Measurements from ENCODE around the gene TTC28.
"Not testable (repeated sequence)": the region's sequence is repeated elsewhere in the genome, so short reads cannot be mapped to it uniquely, and the experiment has no call there.

The TTC28 gene

DNA sequence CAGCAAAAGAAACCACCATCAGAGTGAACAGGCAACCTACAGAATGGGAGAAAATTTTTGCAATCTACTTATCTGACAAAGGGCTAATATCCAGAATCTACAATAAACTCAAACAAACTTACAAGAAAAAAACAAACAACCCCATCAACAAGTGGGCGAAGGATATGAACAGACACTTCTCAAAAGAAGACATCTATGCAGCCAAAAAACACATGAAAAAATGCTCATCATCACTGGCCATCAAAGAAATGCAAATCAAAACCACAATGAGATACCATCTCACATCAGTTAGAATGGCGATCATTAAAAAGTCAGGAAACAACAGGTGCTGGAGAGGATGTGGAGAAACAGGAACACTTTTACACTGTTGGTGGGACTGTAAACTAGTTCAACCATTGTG lies 188.4 kb downstream of the TTC28 start:
- DNase-seq (ENCODE audit: low read depth, low spot score): not testable (repeated sequence)

DNA sequence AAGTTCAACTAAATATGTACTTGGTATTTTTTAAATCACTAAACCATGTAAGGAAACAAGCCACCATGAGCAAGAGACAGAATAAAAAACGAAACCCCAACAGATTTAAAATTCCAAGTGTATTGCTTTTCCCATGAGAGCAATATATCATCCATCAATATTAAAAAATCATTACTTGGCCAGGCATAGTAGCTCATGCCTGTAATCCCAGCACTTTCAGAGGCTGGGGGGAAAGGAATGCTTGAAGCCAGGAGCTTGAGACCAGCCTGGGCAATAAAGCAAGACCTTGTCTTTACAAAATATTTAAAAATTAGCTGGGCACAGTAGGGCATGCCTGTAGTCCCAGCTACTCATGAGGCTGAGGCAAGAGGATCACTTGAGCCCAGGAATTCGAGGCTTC lies 190.8 kb downstream of the TTC28 start:
- DNase-seq (ENCODE audit: low read depth, low spot score): no peak

DNA sequence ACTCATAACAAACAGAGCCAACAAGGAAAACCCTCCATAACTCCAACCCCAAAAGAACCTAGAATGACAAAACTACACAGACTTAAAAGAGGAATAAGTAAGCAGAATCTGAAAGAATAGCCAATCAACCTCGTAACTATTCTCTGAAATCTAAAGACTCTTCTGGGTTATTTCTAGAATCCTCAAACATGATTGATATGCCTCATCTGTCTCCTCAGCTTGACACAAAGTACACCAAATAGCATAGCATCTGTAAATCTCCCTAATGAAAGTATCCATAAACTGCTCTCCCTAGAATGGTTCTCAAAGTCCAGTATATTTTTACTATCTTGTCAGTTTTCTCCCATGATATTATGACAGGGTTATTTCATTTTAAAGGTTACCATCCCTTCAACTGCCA lies 195.0 kb downstream of the TTC28 start:
- DNase-seq (ENCODE audit: low read depth, low spot score): no peak

DNA sequence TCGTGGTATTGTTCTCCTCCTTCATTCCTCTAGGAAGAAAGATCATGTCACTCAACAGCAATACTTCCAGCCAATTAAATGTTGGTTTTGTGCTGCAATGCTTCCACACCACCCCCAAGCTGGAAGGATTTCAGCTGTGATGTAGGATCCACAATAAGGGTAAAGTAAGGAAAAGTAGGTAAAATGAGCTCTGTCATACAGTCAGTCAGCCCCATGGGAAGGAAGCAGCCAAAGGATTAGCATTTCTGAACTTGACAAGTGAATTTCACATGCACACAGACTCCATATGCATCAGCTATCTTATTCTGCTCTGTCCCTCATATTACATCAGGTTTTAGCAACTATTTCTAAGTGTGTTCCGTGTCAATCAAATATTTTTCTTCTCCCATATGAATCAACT lies 197.9 kb downstream of the TTC28 start:
- no peak for DNase-seq (ENCODE audit: low read depth, low spot score)

DNA sequence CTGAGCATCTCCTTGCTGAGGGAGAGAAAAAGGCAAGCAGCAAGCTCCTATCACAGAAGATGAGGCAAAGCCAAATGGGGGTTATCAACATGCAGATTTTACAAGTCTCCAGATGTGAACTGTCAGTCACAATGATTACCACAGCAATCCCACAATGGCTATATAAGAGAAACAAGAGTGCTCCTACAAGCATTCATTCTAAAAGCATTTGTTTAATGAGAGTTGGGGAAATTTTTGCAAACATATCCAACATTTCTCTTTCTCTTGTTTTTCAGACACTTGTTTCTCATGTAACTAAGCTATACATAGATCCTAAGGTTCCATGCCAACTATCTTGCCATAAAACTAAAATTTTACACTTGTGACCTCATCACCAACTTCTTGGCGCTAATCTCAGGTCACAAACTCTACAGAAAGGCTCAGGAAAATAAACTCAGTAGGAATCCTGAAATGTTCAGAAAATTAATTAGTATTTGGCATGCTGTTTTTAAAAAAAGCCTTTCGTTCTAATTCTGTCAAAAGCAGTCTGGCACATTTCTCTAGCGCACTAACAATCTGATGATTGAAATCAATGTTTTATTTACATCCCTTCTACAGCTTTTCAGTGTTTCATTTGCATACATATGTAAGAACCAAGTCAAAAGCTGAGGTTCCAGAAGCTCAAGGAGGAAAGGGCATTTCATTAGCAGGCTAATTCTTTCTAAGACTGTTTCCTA lies 199.5 kb downstream of the TTC28 start:
- no peak for DNase-seq (ENCODE audit: low read depth, low spot score)

DNA sequence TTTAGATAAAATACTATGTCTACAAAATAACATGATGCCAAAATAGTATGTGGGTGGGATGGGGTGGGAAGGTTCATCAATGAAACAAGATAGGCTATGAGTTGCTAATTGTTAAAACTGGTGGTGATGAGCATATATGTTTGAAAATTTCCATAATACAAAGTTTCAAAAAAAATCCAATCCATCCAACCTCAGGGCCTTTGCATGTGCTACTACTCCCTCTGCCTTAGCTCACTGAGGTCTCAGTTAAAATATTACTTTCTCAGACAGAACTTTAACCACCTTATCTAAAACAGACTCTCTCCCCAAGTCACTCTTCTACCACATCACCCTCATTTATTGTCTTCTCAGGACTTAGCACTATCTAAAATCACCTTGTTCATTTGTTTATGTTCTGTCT lies 201.1 kb downstream of the TTC28 start:
- DNase-seq (ENCODE audit: low read depth, low spot score): no peak

DNA sequence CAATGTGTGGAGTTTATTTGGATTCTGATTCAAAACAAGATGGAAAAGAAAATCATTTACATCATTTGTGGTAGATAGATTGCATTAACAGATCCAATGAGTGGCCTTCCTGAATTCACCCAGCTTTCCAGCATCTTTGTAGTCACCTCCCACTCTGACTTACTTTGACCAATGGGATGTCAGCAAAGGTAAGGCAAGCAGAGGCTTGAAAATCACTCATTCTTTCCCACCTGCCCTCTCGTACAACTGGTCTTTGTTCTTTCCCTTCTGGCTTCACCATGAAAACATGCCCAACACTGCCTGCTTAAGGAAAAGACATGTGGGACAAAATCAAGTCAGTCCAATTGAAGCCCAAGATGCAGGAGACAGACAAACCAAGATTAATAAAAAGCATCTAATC lies 202.1 kb downstream of the TTC28 start:
- DNase-seq (ENCODE audit: low read depth, low spot score): no peak

DNA sequence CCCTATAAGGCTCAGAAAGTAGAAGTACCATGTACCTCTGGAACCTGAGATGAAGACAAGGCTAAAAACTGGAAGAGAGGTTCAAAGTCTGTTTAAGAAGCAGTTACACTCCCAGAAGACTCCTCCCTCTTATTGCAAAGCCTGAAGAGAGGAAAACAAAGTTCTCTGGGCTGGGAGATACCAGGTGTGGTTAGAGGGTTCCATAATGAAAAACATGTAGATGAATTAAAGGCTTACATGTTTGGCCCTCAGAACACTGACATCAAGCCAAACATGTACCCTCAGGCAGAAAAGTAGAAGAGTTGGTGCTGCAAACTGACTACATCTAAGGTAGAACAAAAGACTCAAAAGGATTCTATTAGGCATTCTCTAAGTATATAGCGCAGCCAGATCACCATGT lies 205.3 kb downstream of the TTC28 start:
- DNase-seq (ENCODE audit: low read depth, low spot score): no peak

DNA sequence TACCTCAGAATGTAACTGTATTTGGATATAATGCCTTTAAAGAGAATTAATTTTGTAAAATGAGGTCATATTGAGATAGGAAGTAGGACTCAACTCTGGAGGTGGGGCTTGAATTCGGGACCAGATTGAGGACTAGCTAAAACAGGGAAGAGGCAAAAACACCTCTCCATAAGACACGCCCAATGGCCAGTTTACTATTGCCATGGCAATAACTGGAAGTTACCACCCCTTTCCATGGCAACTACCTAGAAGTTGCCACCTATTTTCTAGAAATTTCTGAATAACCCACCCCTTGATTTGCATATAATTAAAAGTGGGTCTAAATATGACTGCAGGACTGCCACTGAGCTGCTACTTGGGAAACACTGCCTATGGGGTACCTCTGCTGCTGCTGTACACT lies 206.4 kb downstream of the TTC28 start:
- DNase-seq (ENCODE audit: low read depth, low spot score): no peak

DNA sequence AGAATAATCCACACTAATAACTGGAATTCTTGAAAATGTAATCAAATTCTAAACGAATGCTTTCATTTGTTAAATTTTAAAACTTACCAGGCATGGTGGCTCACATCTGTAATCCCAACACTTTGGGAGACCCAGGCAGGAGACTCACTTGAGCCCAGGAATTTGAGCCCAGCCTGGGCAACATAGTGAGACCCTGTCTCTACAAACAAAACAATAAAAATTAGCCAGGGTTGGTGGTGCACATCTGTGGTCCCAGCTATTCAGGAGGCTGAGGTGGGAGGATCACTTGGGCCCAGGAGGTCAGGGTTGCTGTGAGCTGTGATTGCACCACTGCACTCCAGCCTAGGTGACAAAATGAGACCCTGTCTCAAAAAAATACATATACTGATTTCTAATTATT lies 212.6 kb downstream of the TTC28 start:
- DNase-seq (ENCODE audit: low read depth, low spot score): not testable (repeated sequence)

DNA sequence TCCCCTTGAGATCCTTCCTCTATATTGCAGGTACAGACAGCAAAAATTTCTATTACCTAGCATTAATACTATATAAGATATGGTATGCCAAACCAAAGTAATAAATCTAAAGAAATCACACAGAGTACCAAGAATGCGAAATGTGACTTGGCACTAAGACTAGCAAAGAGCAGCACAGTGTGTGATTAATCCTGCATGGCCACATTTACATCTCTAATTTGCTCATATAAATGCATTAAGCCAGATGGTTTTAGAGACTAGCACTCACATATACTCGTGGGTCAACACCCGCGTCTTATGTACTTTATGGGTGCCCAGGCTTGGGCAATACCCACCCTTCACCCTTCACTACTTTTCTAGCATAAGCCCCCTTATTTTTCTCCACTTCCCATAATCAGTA lies 213.2 kb downstream of the TTC28 start:
- DNase-seq (ENCODE audit: low read depth, low spot score): no peak

DNA sequence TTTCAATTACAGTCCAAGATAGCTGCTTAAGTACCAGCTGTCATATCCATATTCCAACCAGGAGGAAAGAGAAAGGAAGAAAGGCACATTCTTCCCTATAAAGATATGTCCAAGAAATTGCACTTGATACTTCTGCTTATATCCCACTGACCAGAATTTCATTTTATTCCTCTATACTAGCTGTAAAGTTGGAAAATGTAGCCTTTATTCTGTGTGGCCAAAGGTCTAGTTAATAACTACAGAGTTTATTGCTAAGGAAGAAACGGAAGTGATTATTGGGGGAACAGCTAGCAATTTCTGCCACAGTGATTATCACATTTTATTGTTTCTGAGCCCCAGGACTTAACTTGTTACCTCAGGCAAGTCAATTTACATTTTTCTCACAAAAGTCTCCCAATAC lies 213.8 kb downstream of the TTC28 start:
- no peak for DNase-seq (ENCODE audit: low read depth, low spot score)

DNA sequence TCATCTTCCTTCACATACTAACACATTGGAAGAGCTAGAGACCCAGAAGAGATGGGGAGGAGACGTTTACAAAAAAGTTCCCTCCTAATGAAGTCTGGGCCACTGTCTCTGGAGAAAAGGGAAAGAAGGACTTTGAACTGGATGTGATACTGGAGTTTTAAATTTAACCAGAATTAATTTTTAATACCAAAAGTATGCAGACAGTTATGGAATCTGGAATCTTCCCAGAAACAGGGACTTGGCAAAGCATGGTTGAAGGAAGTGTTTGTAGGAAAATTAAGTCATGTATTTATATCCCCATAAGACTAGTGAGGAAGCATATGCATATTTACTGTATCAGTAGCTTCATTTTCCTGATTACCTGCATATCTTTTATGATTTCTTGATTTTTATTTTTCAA lies 215.5 kb downstream of the TTC28 start:
- DNase-seq (ENCODE audit: low read depth, low spot score): no peak

DNA sequence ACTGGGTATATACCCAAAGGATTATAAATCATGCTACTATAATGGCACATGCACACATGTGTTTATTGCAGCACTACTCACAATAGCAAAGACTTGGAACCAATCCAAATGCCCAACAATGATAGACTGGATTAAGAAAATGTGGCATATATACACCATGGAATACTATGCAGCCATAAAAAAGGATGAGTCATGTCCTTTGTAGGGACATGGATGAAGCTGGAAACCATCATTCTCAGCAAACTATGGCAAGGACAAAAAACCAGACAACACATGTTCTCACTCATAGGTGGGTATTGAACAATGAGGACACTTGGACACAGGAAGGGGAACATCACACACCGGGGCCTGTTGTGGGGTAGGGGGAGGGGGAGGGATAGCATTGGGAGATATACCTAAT lies 216.2 kb downstream of the TTC28 start:
- not testable (repeated sequence) for DNase-seq (ENCODE audit: low read depth, low spot score)

DNA sequence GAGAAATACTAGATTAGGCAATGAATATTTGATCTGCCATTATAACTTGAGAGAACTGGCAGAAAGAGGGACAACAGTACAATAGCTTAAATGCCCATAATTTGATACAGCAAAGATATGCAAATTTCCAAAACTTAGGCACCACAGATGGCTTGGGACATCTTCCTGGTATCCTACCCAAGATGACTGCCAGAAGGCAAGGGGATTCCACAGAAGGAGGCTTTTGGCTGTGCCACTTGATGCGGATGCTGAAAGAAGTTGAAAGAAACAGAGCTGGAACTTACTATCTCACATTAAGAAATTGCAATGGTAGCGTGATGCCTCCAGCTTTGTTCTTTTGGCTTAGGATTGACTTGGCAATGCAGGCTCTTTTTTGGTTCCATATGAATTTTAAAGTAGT lies 216.7 kb downstream of the TTC28 start:
- no peak for DNase-seq (ENCODE audit: low read depth, low spot score)

DNA sequence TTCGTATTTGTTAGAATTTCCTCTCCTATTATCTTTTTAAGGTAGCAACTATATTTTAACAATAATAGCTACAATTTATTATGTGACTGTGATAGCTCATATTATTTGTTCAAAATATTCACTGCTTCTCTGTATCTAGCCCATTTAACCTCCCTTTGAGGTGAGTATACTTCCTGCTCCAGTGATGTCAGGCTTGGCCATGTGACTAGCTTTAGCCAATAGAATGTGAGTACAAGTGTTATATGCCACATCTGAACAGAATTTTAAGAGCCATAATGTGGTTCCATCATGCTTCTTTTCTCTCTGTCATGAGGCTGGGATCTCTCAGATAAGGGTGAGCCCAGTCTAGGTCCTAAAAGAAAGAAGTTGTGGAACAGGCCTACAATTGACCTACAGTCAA lies 217.6 kb downstream of the TTC28 start:
- DNase-seq (ENCODE audit: low read depth, low spot score): no peak

DNA sequence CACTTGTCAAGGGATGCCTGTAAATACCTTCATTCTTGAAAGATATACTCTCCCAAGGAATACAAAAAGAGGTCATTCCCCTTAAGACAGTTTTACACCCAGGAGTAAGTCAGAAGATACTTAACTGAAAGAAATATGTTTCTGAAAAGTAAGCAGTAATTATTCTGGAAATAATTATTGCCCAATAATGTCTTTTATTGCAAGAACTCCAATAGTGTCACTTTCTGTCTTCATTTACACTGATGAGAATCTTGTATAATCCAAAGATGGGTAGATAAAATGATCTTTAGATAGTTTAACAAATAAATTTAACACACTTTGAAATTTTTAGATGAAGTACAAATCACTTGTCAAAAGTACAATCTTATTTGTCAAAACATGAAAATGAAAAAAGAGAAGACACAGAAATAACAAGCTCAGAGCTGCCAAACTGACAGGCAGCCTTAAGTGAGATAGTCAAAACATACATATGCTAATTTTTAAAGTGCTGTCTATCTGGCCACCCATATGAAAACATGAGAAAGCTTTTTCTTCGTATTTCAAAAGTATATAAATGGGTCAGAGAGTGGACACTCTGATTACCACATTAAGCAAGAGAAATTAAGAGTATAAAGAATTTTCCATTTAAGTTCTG lies 225.1 kb downstream of the TTC28 start:
- no peak for DNase-seq (ENCODE audit: low read depth, low spot score)

DNA sequence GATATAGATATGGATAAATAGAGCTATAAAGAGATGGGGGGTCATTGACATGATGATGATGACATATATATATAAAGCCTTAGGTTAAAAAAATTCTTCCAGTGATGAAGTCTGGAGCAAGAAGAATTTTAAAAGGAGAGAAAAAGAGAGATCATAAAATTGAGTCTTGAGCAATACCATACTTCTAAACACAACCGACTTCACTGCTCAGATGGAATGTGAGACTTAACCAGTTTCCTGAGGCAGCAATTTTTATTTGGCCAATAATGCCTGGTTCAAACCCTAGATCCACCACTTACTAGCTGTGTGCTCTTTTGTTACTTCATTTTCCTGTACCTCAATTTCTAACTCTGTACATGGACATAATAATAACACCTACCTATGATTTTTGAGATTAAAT lies 229.5 kb downstream of the TTC28 start:
- DNase-seq (ENCODE audit: low read depth, low spot score): no peak

DNA sequence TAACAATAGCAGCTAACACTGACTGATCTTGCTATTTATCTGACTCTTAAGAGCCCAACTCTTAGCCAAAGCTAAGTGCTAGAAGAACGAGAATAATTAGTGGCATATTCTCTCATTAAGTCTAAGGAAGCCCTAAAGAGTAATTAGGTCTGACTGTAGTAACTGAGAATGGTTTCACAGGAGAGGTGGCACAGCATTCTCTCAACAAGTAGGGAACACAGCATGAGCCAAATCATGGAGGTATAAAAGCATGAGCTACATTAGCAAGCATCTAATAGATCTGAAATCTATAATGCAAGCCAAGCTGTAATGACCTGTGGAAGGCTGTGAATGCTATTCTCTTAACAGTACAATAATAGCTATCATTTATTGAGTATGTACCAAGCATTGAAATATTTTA lies 230.6 kb downstream of the TTC28 start:
- DNase-seq (ENCODE audit: low read depth, low spot score): no peak

DNA sequence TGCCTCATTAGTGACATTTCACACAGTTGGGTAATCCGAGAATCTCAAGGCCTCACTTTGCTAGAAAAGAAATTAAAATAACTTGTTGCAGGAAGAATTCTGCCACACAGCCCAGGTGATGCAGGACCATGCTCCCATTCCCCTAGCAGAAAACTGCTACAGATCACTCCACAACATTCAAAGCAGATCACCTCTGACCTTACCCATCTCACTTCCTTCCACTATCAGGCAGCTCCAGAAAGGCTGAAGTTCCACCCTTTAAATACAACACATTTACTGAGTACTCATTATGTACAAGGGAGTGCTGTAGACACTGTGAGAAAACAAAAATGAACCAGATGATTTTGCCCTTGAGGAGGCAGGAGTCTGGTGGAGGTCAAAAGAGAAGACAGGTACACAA lies 231.0 kb downstream of the TTC28 start:
- no peak for DNase-seq (ENCODE audit: low read depth, low spot score)

DNA sequence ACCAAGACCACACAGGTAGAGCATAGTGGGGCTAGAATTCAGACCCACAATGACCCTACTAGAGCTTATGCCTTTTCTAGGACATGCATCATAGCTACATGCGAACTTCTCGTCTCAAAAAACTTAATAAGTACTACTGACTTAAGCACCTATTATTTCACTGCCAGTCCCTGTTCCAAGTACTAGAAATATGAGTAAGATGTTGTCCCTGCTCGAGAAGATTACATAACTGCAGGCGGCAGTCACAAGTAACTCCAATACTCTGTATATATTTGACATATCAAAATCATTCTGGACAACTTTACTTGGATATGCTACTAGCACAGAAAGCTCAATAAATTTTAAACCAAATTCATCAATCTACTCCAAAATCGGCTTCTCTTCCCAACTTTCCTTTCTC lies 235.0 kb downstream of the TTC28 start:
- no peak for DNase-seq (ENCODE audit: low read depth, low spot score)

DNA sequence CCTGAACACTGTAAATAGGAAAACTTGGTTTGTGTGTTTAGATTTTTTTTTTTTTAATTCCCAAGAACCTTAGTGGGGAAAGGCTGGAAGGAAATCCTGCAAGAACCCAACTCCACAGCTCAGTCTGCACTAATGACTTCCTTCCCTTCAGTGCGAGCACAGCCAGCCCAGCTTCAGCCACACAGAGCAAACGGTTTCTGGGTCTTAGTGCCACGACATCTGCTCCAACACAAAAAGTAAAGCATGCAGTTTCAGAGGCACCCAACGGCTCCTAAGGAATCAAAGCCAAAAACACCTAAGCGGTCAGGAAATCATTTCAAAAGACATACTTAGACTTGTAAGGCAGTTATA lies 236.1 kb downstream of the TTC28 start:
- DNase-seq (ENCODE audit: low read depth, low spot score): peak; percentile 85

DNA sequence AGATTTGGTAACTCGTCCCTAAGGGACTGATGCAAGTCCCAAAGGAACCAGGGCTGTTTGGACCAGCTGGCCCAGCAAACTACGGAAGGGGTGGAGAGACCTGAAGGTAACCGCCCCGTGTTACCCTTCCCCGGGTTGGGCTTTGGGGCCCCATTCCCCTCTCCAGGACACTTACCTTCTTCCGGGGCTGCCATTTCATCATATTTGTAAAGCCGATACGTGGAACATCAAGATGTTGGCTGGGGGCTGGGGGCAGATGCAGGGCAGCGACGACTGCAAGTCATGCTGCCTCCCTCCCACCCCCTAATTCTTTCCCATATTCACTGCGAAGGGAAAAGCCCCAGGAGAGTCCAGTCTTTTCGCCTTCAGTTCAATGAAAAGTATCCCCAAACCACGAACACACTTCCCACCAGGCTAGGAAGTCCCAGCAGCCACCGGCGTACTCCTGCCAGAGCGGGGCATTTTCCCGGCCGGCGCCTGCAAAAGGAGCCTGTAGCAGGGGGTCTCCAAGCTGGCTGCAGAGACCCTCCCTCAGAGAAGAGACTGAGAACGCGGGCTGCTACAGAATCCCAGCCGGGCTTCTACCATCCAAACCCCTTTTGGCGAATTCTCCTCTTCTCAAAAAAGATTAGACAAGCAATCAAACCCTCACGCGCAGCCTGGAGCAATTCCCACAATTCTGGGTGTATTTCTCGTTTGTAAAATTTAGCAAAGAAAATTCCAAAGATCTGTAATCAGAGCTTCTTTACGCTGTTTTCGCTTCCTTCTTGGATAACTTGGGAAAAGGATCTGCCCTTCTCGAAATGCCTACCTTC lies 236.7 kb downstream of the TTC28 start:
- DNase-seq (ENCODE audit: low read depth, low spot score): peak; percentile 53

Data from astrocyte of the hippocampus (primary cell).